WTC11 (cell line): ENCODE data around the gene SPINDOC. TPM values are rescaled to one million over a fixed set of nuclear protein-coding genes. Genes with fewer than 3 reads are reported as not detected.

Source experiments
- ATAC-seq: fragments of 200-7000 bp; cut with Tn5 transposase; 2 replicates; pipeline ENCODE4 v1.10.0; 2021; ENCODE audit warnings: mild to moderate bottlenecking, moderate library complexity
- CTCF ChIA-PET: fragments of 300-600 bp; sonication (Branson Sonifier 250); formaldehyde crosslinking; loops from one replicate; lab custom pipeline; 2021; ENCODE audit warnings: antibody characterized with exemption; lab: Charles Lee
- POLR2A ChIA-PET: fragments of 350-600 bp; sonication (Branson Sonifier 250); formaldehyde crosslinking; loops from one replicate; lab custom pipeline; 2021; ENCODE audit warnings: antibody characterized with exemption; lab: Charles Lee
- DNase-seq: peaks from one replicate; pipeline ENCODE4 v3.0.0; 2021; ENCODE audit warnings: low spot score
- H3K27ac Mint-ChIP-seq: 2 replicates; pipeline ENCODE4 v1.8.0; 2021; ENCODE audit warnings: mixed read lengths
- H3K27me3 Mint-ChIP-seq: 2 replicates; pipeline ENCODE4 v1.8.0; 2021; ENCODE audit warnings: low read depth, mild to moderate bottlenecking, moderate library complexity, mixed read lengths
- H3K36me3 Mint-ChIP-seq: 2 replicates; pipeline ENCODE4 v1.8.0; 2021; ENCODE audit warnings: mixed read lengths
- H3K4me1 Mint-ChIP-seq: 2 replicates; pipeline ENCODE4 v1.8.0; 2022; ENCODE audit warnings: mixed read lengths
- H3K4me3 Mint-ChIP-seq: 2 replicates; pipeline ENCODE4 v1.8.0; 2021; ENCODE audit warnings: mild to moderate bottlenecking, moderate library complexity, mixed read lengths
- H3K9me3 Mint-ChIP-seq: 2 replicates; pipeline ENCODE4 v1.8.0; 2021; ENCODE audit warnings: mixed read lengths
- CREM ChIP-seq: sonication (generic); formaldehyde crosslinking; IDR thresholded peaks from 2 replicates; pipeline ENCODE4 v1.8.1; 2022; ENCODE audit warnings: mild to moderate bottlenecking, missing genetic modification reagents, moderate library complexity
- IRF2 ChIP-seq: sonication (generic); formaldehyde crosslinking; IDR thresholded peaks from 2 replicates; pipeline ENCODE4 v1.8.0; 2022; ENCODE audit warnings: low read depth, missing genetic modification reagents, borderline replicate concordance
- NR2C2 ChIP-seq: sonication (generic); formaldehyde crosslinking; IDR thresholded peaks from 2 replicates; pipeline ENCODE4 v1.8.0; 2022; ENCODE audit warnings: mild to moderate bottlenecking, missing genetic modification reagents
- RELA ChIP-seq: sonication (generic); formaldehyde crosslinking; IDR thresholded peaks from 2 replicates; pipeline ENCODE4 v1.8.1; 2022; ENCODE audit warnings: missing genetic modification reagents, mild to moderate bottlenecking, borderline replicate concordance
- SP1 ChIP-seq: sonication (generic); formaldehyde crosslinking; conservative IDR thresholded peaks from 2 replicates; pipeline ENCODE4 v1.8.1; 2022; ENCODE audit warnings: missing genetic modification reagents
- TEAD4 ChIP-seq: sonication (generic); formaldehyde crosslinking; IDR thresholded peaks from 2 replicates; pipeline ENCODE4 v1.8.0; 2022; ENCODE audit warnings: mild to moderate bottlenecking, missing genetic modification reagents
- ZNF121 ChIP-seq: sonication (generic); formaldehyde crosslinking; IDR thresholded peaks from 2 replicates; pipeline ENCODE4 v1.8.0; 2023; ENCODE audit warnings: missing genetic modification reagents
- total RNA-seq: library from RNA; stranded (reverse); gene quantifications from 3 replicates; pipeline ENCODE4 v1.2.3, GENCODE V29; 2021
- TF ChIP-seq, protein P1 (sequence below): sonication (generic); formaldehyde crosslinking; IDR thresholded peaks from 2 replicates; pipeline ENCODE4 v1.8.0; 2023; ENCODE audit warnings: mild to moderate bottlenecking, missing genetic modification reagents
- TF ChIP-seq, protein P2 (sequence below): sonication (generic); formaldehyde crosslinking; IDR thresholded peaks from 2 replicates; pipeline ENCODE4 v1.8.1; 2023; ENCODE audit warnings: mild to moderate bottlenecking, missing genetic modification reagents
- TF ChIP-seq, protein P3 (sequence below): sonication (generic); formaldehyde crosslinking; IDR thresholded peaks from 2 replicates; pipeline ENCODE4 v1.8.1; 2023; ENCODE audit warnings: mild to moderate bottlenecking, missing genetic modification reagents, moderate library complexity
- TF ChIP-seq, protein P4 (sequence below): fragments of 250-450 bp; sonication (Bioruptor Pico); IDR thresholded peaks from 2 replicates; pipeline ENCODE4 v1.9.0; 2021; ENCODE audit warnings: mild to moderate bottlenecking, borderline replicate concordance
- TF ChIP-seq, protein P5 (sequence below): sonication (generic); formaldehyde crosslinking; conservative IDR thresholded peaks from 2 replicates; pipeline ENCODE4 v1.8.1; 2022; ENCODE audit warnings: mild to moderate bottlenecking, missing genetic modification reagents
- TF ChIP-seq, protein P6 (sequence below): sonication (generic); formaldehyde crosslinking; IDR thresholded peaks from 2 replicates; pipeline ENCODE4 v1.8.1; 2022; ENCODE audit warnings: low read depth, mild to moderate bottlenecking, moderate library complexity, missing genetic modification reagents, borderline replicate concordance
- TF ChIP-seq, protein P7 (sequence below): sonication (generic); formaldehyde crosslinking; IDR thresholded peaks from 2 replicates; pipeline ENCODE4 v1.8.1; 2022; ENCODE audit warnings: mild to moderate bottlenecking, missing genetic modification reagents, moderate library complexity, borderline replicate concordance

Gene SPINDOC
- total RNA-seq, 1 experiment from 2014 or later: 93.8 TPM

DNA sequence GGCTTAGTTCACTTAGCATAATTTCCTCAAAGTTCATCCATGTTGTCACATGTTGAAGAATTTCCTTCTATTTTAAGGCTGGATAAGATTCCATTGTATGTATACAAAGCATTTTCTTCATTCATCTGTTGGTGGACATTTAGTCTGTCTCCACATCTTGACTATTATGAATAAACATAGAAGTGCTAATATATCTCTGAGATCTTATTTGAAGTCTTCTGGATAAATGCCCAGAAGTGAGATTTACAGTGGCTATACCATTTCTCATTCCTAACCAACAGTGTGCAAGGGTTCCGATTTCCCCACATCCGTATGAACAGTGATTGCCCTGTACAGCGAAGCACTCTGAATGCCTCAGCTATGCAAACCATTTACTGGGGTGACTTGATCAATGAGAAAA, 38.1 kb upstream of the SPINDOC start (continued):
- TF ChIP-seq, protein P1, sequence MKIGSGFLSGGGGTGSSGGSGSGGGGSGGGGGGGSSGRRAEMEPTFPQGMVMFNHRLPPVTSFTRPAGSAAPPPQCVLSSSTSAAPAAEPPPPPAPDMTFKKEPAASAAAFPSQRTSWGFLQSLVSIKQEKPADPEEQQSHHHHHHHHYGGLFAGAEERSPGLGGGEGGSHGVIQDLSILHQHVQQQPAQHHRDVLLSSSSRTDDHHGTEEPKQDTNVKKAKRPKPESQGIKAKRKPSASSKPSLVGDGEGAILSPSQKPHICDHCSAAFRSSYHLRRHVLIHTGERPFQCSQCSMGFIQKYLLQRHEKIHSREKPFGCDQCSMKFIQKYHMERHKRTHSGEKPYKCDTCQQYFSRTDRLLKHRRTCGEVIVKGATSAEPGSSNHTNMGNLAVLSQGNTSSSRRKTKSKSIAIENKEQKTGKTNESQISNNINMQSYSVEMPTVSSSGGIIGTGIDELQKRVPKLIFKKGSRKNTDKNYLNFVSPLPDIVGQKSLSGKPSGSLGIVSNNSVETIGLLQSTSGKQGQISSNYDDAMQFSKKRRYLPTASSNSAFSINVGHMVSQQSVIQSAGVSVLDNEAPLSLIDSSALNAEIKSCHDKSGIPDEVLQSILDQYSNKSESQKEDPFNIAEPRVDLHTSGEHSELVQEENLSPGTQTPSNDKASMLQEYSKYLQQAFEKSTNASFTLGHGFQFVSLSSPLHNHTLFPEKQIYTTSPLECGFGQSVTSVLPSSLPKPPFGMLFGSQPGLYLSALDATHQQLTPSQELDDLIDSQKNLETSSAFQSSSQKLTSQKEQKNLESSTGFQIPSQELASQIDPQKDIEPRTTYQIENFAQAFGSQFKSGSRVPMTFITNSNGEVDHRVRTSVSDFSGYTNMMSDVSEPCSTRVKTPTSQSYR: no peak

DNA sequence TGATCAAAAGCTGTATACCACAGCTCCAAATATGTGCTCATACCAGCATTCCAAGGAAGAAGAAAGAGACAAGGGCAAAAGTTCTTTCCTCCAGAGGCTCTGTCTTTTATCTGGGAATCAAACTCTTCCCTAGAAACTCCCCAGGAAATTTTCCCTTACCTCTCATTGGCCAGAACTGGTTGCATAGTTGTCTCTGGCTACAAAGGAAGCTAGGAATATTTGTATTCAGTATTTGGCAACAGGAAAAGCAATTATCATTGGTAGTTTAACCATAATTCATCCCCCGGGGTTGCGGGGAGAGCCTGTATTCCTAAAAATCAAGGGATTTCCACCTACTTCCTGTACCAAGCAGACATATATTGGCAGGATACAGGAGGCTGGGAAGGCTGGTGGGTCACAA, 34.2 kb upstream of the SPINDOC start:
- peaks cover 64% of the 10 kb centered on the region for H3K27me3 Mint-ChIP-seq
- DNase-seq (no peak), ATAC-seq (no peak)
- no peaks in the 10 kb centered on the region for H3K4me1 Mint-ChIP-seq
- POLR2A ChIA-PET: no interaction called here
- no peaks in the 10 kb centered on the region for H3K36me3 Mint-ChIP-seq
- CTCF ChIA-PET: interaction anchor here (2.4 kb wide), 1 partner anchor 11 kb away, joined by 10 read pairs; the partner anchor contains the start of gene ZFTA
- no peaks in the 10 kb centered on the region for H3K9me3 Mint-ChIP-seq
- TF ChIP-seq IRF2 (CRISPR knock-in tag): no peak
- no peak for TF ChIP-seq SP1 (CRISPR knock-in tag)
- TF ChIP-seq, protein P1: no peak
- TF ChIP-seq, protein P2, sequence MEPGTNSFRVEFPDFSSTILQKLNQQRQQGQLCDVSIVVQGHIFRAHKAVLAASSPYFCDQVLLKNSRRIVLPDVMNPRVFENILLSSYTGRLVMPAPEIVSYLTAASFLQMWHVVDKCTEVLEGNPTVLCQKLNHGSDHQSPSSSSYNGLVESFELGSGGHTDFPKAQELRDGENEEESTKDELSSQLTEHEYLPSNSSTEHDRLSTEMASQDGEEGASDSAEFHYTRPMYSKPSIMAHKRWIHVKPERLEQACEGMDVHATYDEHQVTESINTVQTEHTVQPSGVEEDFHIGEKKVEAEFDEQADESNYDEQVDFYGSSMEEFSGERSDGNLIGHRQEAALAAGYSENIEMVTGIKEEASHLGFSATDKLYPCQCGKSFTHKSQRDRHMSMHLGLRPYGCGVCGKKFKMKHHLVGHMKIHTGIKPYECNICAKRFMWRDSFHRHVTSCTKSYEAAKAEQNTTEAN (CRISPR knock-in tag): no peak
- TF ChIP-seq, protein P3, sequence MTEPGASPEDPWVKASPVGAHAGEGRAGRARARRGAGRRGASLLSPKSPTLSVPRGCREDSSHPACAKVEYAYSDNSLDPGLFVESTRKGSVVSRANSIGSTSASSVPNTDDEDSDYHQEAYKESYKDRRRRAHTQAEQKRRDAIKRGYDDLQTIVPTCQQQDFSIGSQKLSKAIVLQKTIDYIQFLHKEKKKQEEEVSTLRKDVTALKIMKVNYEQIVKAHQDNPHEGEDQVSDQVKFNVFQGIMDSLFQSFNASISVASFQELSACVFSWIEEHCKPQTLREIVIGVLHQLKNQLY (CRISPR knock-in tag): no peak
- no peak for TF ChIP-seq TEAD4 (CRISPR knock-in tag)
- TF ChIP-seq, protein P4, sequence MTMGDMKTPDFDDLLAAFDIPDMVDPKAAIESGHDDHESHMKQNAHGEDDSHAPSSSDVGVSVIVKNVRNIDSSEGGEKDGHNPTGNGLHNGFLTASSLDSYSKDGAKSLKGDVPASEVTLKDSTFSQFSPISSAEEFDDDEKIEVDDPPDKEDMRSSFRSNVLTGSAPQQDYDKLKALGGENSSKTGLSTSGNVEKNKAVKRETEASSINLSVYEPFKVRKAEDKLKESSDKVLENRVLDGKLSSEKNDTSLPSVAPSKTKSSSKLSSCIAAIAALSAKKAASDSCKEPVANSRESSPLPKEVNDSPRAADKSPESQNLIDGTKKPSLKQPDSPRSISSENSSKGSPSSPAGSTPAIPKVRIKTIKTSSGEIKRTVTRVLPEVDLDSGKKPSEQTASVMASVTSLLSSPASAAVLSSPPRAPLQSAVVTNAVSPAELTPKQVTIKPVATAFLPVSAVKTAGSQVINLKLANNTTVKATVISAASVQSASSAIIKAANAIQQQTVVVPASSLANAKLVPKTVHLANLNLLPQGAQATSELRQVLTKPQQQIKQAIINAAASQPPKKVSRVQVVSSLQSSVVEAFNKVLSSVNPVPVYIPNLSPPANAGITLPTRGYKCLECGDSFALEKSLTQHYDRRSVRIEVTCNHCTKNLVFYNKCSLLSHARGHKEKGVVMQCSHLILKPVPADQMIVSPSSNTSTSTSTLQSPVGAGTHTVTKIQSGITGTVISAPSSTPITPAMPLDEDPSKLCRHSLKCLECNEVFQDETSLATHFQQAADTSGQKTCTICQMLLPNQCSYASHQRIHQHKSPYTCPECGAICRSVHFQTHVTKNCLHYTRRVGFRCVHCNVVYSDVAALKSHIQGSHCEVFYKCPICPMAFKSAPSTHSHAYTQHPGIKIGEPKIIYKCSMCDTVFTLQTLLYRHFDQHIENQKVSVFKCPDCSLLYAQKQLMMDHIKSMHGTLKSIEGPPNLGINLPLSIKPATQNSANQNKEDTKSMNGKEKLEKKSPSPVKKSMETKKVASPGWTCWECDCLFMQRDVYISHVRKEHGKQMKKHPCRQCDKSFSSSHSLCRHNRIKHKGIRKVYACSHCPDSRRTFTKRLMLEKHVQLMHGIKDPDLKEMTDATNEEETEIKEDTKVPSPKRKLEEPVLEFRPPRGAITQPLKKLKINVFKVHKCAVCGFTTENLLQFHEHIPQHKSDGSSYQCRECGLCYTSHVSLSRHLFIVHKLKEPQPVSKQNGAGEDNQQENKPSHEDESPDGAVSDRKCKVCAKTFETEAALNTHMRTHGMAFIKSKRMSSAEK (CRISPR knock-in tag): no peak
- TF ChIP-seq, protein P5, sequence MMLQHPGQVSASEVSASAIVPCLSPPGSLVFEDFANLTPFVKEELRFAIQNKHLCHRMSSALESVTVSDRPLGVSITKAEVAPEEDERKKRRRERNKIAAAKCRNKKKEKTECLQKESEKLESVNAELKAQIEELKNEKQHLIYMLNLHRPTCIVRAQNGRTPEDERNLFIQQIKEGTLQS (CRISPR knock-in tag): no peak
- no peak for TF ChIP-seq CREM (CRISPR knock-in tag)
- no peak for TF ChIP-seq NR2C2
- TF ChIP-seq, protein P6, sequence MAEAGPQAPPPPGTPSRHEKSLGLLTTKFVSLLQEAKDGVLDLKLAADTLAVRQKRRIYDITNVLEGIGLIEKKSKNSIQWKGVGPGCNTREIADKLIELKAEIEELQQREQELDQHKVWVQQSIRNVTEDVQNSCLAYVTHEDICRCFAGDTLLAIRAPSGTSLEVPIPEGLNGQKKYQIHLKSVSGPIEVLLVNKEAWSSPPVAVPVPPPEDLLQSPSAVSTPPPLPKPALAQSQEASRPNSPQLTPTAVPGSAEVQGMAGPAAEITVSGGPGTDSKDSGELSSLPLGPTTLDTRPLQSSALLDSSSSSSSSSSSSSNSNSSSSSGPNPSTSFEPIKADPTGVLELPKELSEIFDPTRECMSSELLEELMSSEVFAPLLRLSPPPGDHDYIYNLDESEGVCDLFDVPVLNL (CRISPR knock-in tag): no peak
- TF ChIP-seq ZNF121 (CRISPR knock-in tag): no peak
- TF ChIP-seq, protein P7, sequence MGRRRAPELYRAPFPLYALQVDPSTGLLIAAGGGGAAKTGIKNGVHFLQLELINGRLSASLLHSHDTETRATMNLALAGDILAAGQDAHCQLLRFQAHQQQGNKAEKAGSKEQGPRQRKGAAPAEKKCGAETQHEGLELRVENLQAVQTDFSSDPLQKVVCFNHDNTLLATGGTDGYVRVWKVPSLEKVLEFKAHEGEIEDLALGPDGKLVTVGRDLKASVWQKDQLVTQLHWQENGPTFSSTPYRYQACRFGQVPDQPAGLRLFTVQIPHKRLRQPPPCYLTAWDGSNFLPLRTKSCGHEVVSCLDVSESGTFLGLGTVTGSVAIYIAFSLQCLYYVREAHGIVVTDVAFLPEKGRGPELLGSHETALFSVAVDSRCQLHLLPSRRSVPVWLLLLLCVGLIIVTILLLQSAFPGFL (CRISPR knock-in tag): no peak
- TF ChIP-seq RELA (CRISPR knock-in tag): no peak
- no peak overlapping the region for H3K4me3 Mint-ChIP-seq
- H3K27ac Mint-ChIP-seq: no peak overlapping the region
